Esophagus muscularis mucosa (tissue), 3 donors: ENCODE results near the gene MTOR.

Experiments used
- CTCF ChIP-seq, 3 experiments: fragments of 200-600 bp in 2 of 3; fragments of 450-650 bp in 1 of 3; sonication (generic) in 2 of 3; IDR thresholded peaks; one replicate each; pipeline ENCODE4 v1.5.1; 2017 to 2019; ENCODE audit warnings: antibody characterized with exemption in 3 of 3, mild to moderate bottlenecking in 2 of 3, moderate library complexity in 1 of 3
- POLR2A ChIP-seq: fragments of 450-650 bp; IDR thresholded peaks from one replicate; pipeline ENCODE4 v1.6.1; 2017; ENCODE audit warnings: antibody characterized with exemption, moderate library complexity, mild to moderate bottlenecking, low read depth
- POLR2AphosphoS5 ChIP-seq, 2 donors: sonication (generic); formaldehyde crosslinking; IDR thresholded peaks; one replicate each; pipeline ENCODE4 v1.6.1; 2017; ENCODE audit warnings: antibody characterized with exemption in 2 of 2

- TF ChIP-seq CTCF (IDR thresholded peaks at IDR 0.05): no peak
- no peak for TF ChIP-seq POLR2A
- no peak for TF ChIP-seq POLR2AphosphoS5 (IDR thresholded peaks at IDR 0.05)
These were observed 26.7 kb upstream of the MTOR start for GRCh38 chr1:11289064-11289463.
